ENCODE data around the gene INPP5A.
"Not testable (repeated sequence)": the region's sequence is repeated elsewhere in the genome, so short reads cannot be mapped to it uniquely, and the experiment has no call there.

The INPP5A gene

GRCh38 chr10:132503581-132504421 is 33.8 kb upstream of the INPP5A start:
- no peak for DNase-seq (ENCODE audit: low read depth)

GRCh38 chr10:132504501-132505272 is 32.9 kb upstream of the INPP5A start:
- DNase-seq (ENCODE audit: low read depth), result no peak

GRCh38 chr10:132505546-132505945 is 32.0 kb upstream of the INPP5A start:
- not testable (repeated sequence) for DNase-seq (ENCODE audit: low read depth)

GRCh38 chr10:132506711-132507408 is 30.7 kb upstream of the INPP5A start:
- peak; percentile 91 for DNase-seq (ENCODE audit: low read depth)

- no peak for DNase-seq (ENCODE audit: low read depth)
Observed at GRCh38 chr10:132507409-132507955, 30.1 kb upstream of the INPP5A start.

- no peak for DNase-seq (ENCODE audit: low read depth)
Observed at GRCh38 chr10:132507956-132508490, 29.6 kb upstream of the INPP5A start.

GRCh38 chr10:132508581-132509443 is 28.8 kb upstream of the INPP5A start:
- DNase-seq (ENCODE audit: low read depth), result peak; percentile 46

GRCh38 chr10:132509506-132510173 is 27.9 kb upstream of the INPP5A start:
- DNase-seq (ENCODE audit: low read depth), result no peak

GRCh38 chr10:132510174-132510611 is 27.4 kb upstream of the INPP5A start:
- DNase-seq (ENCODE audit: low read depth), result no peak

GRCh38 chr10:132511121-132512051 is 26.2 kb upstream of the INPP5A start:
- DNase-seq (ENCODE audit: low read depth), result no peak

- no peak for DNase-seq (ENCODE audit: low read depth)
Observed at GRCh38 chr10:132512052-132512442, 25.5 kb upstream of the INPP5A start.

- DNase-seq (ENCODE audit: low read depth), result no peak
Observed at GRCh38 chr10:132512693-132513345, 24.8 kb upstream of the INPP5A start.

- DNase-seq (ENCODE audit: low read depth), result no peak
Observed at GRCh38 chr10:132514821-132515520, 22.6 kb upstream of the INPP5A start.

- DNase-seq (ENCODE audit: low read depth), result no peak
Observed at GRCh38 chr10:132515811-132516726, 21.5 kb upstream of the INPP5A start.

- peak; percentile 98 for DNase-seq (ENCODE audit: low read depth)
Observed at GRCh38 chr10:132516771-132517725, 20.5 kb upstream of the INPP5A start.
